Measurements from ENCODE around the gene IGFBP5.

The IGFBP5 gene

DNA sequence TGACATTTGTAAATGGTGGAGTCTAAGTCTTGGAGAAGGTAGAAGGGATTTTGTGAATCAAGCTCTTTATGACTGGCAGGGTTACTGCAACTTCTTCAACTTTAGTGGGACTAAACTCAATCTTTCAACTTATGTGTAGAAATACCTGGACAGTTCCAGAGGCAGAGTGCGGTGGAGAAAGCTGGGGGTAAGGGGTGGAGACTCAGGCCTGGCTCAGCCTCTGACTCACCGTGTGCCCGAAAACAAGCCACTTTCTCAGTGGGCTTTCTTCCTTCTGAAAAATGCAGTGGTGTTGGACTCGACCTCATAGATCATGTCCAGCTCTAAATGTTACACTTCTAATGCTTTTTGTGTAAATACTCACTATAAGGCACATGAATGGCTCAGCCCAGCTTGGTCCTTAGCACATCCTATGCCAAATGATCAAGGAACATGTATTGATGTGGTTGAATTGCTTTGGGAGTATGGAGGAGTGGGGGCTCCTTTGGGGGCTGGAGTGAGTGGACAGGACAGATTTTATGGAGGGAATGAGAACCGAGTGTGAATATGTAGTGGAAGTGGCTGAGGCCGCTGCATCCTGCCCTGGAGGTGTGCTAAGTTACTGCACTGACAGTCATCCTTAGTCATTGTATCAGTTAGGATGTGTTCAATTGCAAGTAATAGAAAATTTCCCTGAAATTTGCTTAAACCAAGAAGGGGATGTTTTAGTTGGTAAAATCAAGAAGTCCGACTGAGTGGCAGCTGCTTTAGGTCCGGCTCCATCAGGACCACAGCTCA, 32.2 kb upstream of the IGFBP5 start:
- no peak overlapping the region for H2AFZ ChIP-seq
- TF ChIP-seq, protein P1, sequence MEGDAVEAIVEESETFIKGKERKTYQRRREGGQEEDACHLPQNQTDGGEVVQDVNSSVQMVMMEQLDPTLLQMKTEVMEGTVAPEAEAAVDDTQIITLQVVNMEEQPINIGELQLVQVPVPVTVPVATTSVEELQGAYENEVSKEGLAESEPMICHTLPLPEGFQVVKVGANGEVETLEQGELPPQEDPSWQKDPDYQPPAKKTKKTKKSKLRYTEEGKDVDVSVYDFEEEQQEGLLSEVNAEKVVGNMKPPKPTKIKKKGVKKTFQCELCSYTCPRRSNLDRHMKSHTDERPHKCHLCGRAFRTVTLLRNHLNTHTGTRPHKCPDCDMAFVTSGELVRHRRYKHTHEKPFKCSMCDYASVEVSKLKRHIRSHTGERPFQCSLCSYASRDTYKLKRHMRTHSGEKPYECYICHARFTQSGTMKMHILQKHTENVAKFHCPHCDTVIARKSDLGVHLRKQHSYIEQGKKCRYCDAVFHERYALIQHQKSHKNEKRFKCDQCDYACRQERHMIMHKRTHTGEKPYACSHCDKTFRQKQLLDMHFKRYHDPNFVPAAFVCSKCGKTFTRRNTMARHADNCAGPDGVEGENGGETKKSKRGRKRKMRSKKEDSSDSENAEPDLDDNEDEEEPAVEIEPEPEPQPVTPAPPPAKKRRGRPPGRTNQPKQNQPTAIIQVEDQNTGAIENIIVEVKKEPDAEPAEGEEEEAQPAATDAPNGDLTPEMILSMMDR (IDR thresholded peaks at IDR 0.05): no peak
- H3K4me3 ChIP-seq (ENCODE audit: low read depth, low read length): no peak overlapping the region
- no peaks in the 10 kb centered on the region for H3K27me3 ChIP-seq (ENCODE audit: control insufficient read depth, insufficient read depth, low read length)
- no peaks in the 10 kb centered on the region for H3K9me3 ChIP-seq (ENCODE audit: control insufficient read depth, low read length)
- no peaks in the 10 kb centered on the region for H3K4me1 ChIP-seq
- H3K9ac ChIP-seq: no peak overlapping the region
- H3K79me2 ChIP-seq: no peaks in the 10 kb centered on the region
- H3K36me3 ChIP-seq (ENCODE audit: control insufficient read depth, insufficient read depth, low read length): no peaks in the 10 kb centered on the region
- no peak overlapping the region for H3K27ac ChIP-seq
- H3K4me2 ChIP-seq (ENCODE audit: low read length): no peak overlapping the region

DNA sequence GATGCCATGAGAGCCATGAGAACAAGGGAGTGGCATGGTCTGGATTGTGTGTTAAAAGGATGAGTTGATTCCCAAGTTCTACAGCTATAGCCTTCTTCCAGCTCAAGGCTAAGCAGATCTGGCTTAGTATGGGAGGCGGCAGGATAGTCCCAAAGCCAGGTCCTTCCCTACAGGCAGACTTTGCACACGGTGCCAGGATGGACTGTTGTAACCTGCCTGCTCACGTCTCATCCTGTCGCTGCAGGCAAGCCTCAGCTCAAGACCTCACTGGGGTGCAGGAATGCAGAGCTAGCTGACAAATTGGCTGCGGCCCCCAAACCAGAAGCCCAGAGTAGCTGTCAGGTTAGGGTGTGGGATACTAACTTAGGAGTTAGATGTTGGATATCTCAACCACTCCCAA, 28.8 kb upstream of the IGFBP5 start:
- Histone ChIP-seq H3K4me1 (no peaks in the 10 kb centered on the region), H3K36me3 (ENCODE audit: control insufficient read depth, insufficient read depth, low read length) (no peaks in the 10 kb centered on the region)

DNA sequence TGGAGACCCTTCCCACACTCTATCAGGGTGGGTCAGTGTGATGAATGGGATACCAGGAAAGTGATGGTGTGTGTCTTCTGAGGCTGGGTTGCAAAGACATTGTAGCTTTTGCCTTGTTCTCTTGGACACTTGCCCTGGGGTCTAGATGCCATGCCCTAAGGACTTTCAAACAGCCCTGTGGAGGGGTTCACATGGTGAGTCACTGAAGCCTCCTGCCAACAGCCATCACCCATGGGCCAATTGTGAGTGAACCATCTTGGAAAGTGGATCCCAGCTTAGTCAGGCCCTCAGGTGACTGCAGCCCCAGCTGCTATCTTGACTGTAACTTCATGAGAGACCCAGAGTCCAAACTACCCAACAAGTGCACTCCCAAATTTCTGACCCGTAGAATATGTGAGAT, 25.8 kb upstream of the IGFBP5 start:
- H3K4me1 ChIP-seq: no peaks in the 10 kb centered on the region
- no peak overlapping the region for H3K27ac ChIP-seq
- no peak overlapping the region for H2AFZ ChIP-seq
- H3K4me3 ChIP-seq (ENCODE audit: low read depth, low read length): no peak overlapping the region
- TF ChIP-seq, protein P1 (IDR thresholded peaks at IDR 0.05): no peak
- no peaks in the 10 kb centered on the region for H3K79me2 ChIP-seq
- H3K36me3 ChIP-seq (ENCODE audit: control insufficient read depth, insufficient read depth, low read length): no peaks in the 10 kb centered on the region
- H3K27me3 ChIP-seq (ENCODE audit: control insufficient read depth, insufficient read depth, low read length): no peaks in the 10 kb centered on the region
- no peaks in the 10 kb centered on the region for H3K9me3 ChIP-seq (ENCODE audit: control insufficient read depth, low read length)
- no peak overlapping the region for H3K4me2 ChIP-seq (ENCODE audit: low read length)
- H3K9ac ChIP-seq: no peak overlapping the region

More for the DNA sequence above, 28.8 kb upstream of the IGFBP5 start:
- no peak overlapping the region for H3K27ac ChIP-seq
- no peak overlapping the region for H3K4me2 ChIP-seq (ENCODE audit: low read length)
- no peak overlapping the region for H3K9ac ChIP-seq
- H3K27me3 ChIP-seq (ENCODE audit: control insufficient read depth, insufficient read depth, low read length): no peaks in the 10 kb centered on the region
- TF ChIP-seq, protein P1 (IDR thresholded peaks at IDR 0.05): no peak
- H3K79me2 ChIP-seq: no peaks in the 10 kb centered on the region
- H3K9me3 ChIP-seq (ENCODE audit: control insufficient read depth, low read length): no peaks in the 10 kb centered on the region
- no peak overlapping the region for H3K4me3 ChIP-seq (ENCODE audit: low read depth, low read length)
- no peak overlapping the region for H2AFZ ChIP-seq

DNA sequence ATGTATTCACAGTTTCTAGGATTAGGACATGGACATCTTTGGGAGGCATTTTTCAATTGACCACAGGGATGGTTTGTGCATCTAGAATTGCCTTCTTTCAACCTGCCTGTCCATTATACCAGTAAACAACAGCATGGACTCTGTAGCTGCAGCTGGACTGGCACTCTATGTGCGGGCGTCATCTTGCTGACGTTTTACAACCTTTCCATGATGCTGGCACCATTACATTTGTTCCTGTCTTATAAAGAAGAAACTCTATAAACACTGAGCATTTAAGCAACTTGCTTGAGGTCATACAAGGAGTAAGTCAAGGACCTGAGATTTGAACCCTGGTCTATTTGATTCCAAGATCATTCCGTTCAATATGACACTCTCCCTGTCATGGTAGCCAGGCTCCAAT, 25.4 kb upstream of the IGFBP5 start:
- H2AFZ ChIP-seq: no peak overlapping the region
- H3K9me3 ChIP-seq (ENCODE audit: control insufficient read depth, low read length): no peaks in the 10 kb centered on the region
- no peaks in the 10 kb centered on the region for H3K27me3 ChIP-seq (ENCODE audit: control insufficient read depth, insufficient read depth, low read length)
- no peak overlapping the region for H3K9ac ChIP-seq
- no peaks in the 10 kb centered on the region for H3K4me1 ChIP-seq
- H3K4me3 ChIP-seq (ENCODE audit: low read depth, low read length): no peak overlapping the region
- no peaks in the 10 kb centered on the region for H3K79me2 ChIP-seq
- H3K36me3 ChIP-seq (ENCODE audit: control insufficient read depth, insufficient read depth, low read length): no peaks in the 10 kb centered on the region
- TF ChIP-seq, protein P1 (IDR thresholded peaks at IDR 0.05): no peak
- no peak overlapping the region for H3K4me2 ChIP-seq (ENCODE audit: low read length)
- H3K27ac ChIP-seq: no peak overlapping the region

All from parathyroid adenoma (tissue), 2 donors.